HG03378 (cell line): ENCODE measurements around the gene MBOAT7.
"Not testable (repeated sequence)": the region's sequence is repeated elsewhere in the genome, so short reads cannot be mapped to it uniquely, and the experiment has no call there.

ENCODE experiments used
- ATAC-seq: cut with Tn5 transposase; IDR thresholded peaks from one replicate; pipeline ENCODE4 v1.9.1; 2021; ENCODE audit warnings: mild to moderate bottlenecking, moderate library complexity; ENCODE audit not compliant: unreplicated experiment

The MBOAT7 gene

GRCh38 chr19:54189735-54190502, 539 bp upstream of the MBOAT7 start:
- ATAC-seq = peak; percentile 54

- no peak for ATAC-seq
Measured at GRCh38 chr19:54188215-54188871, 1.0 kb downstream of the MBOAT7 start.

- ATAC-seq = no peak
Measured at GRCh38 chr19:54186934-54187381, 2.4 kb downstream of the MBOAT7 start.

GRCh38 chr19:54186351-54186750, 3.0 kb downstream of the MBOAT7 start:
- ATAC-seq = no peak

GRCh38 chr19:54183431-54183830, 5.9 kb downstream of the MBOAT7 start:
- ATAC-seq = no peak

- ATAC-seq = not testable (repeated sequence)
Measured at GRCh38 chr19:54181894-54182293, 7.5 kb downstream of the MBOAT7 start.

- no peak for ATAC-seq
Measured at GRCh38 chr19:54180691-54181091, 8.7 kb downstream of the MBOAT7 start.

GRCh38 chr19:54179921-54180461, 9.4 kb downstream of the MBOAT7 start:
- no peak for ATAC-seq

- no peak for ATAC-seq
Measured at GRCh38 chr19:54179262-54179852, 10.0 kb downstream of the MBOAT7 start.

- ATAC-seq = no peak
Measured at GRCh38 chr19:54178581-54179261, 10.7 kb downstream of the MBOAT7 start.

GRCh38 chr19:54173951-54174834, 15.2 kb downstream of the MBOAT7 start:
- ATAC-seq = no peak

GRCh38 chr19:54173359-54173699, 16.1 kb downstream of the MBOAT7 start:
- no peak for ATAC-seq

- ATAC-seq = no peak
Measured at GRCh38 chr19:54172471-54173358, 16.7 kb downstream of the MBOAT7 start, which contains the start of gene TMC4. TSS of gene TMC4 (minus strand) at chr19:54173160. CDS start at chr19:54173117, 43 bp downstream.

GRCh38 chr19:54171736-54172431, 17.5 kb downstream of the MBOAT7 start:
- not testable (repeated sequence) for ATAC-seq

- no peak for ATAC-seq
Measured at GRCh38 chr19:54169149-54169740, 20.1 kb downstream of the MBOAT7 start.

GRCh38 chr19:54168174-54168917, 21.0 kb downstream of the MBOAT7 start:
- no peak for ATAC-seq

- no peak for ATAC-seq
Measured at GRCh38 chr19:54165222-54165621, 24.2 kb downstream of the MBOAT7 start.
